Stimulated activated CD4-positive, alpha-beta T cell treated with anti-CD3 and anti-CD28 coated beads, Interleukin-12 subunit alpha, Interleukin-12 subunit beta, amount 100 ng/mL, for 4 hours (primary cell): ENCODE measurements around the gene DCUN1D4.
"Not testable (repeated sequence)": the region's sequence is repeated elsewhere in the genome, so short reads cannot be mapped to it uniquely, and the experiment has no call there.

Experiments
- DNase-seq: peaks from one replicate; pipeline ENCODE4 v3.0.0-alpha.2; 2020

DCUN1D4 gene

GRCh38 chr4:51855751-51856150, 12.8 kb downstream of the DCUN1D4 start:
- no peak for DNase-seq

- no peak for DNase-seq
Measured at GRCh38 chr4:51858605-51859202, 15.8 kb downstream of the DCUN1D4 start.

GRCh38 chr4:51859476-51860031, 16.6 kb downstream of the DCUN1D4 start:
- no peak for DNase-seq

GRCh38 chr4:51862199-51862598, 19.2 kb downstream of the DCUN1D4 start:
- no peak for DNase-seq

- no peak for DNase-seq
Measured at GRCh38 chr4:51862781-51863180, 19.8 kb downstream of the DCUN1D4 start.

- no peak for DNase-seq
Measured at GRCh38 chr4:51865717-51866116, 22.8 kb downstream of the DCUN1D4 start.

- DNase-seq = no peak
Measured at GRCh38 chr4:51866835-51867234, 23.9 kb downstream of the DCUN1D4 start.

- DNase-seq = no peak
Measured at GRCh38 chr4:51867689-51868448, 24.9 kb downstream of the DCUN1D4 start.

- DNase-seq = no peak
Measured at GRCh38 chr4:51868449-51868847, 25.5 kb downstream of the DCUN1D4 start.

- DNase-seq = no peak
Measured at GRCh38 chr4:51870441-51871188, 27.7 kb downstream of the DCUN1D4 start.

- DNase-seq = no peak
Measured at GRCh38 chr4:51872283-51872997, 29.5 kb downstream of the DCUN1D4 start.

GRCh38 chr4:51874551-51874950, 31.6 kb downstream of the DCUN1D4 start:
- DNase-seq = no peak

- DNase-seq = no peak
Measured at GRCh38 chr4:51878431-51878830, 35.5 kb downstream of the DCUN1D4 start.

- no peak for DNase-seq
Measured at GRCh38 chr4:51880016-51880915, 37.3 kb downstream of the DCUN1D4 start.

- DNase-seq = no peak
Measured at GRCh38 chr4:51884055-51884454, 41.1 kb downstream of the DCUN1D4 start.

GRCh38 chr4:51884606-51885005, 41.7 kb downstream of the DCUN1D4 start:
- DNase-seq = no peak

- no peak for DNase-seq
Measured at GRCh38 chr4:51885363-51885762, 42.4 kb downstream of the DCUN1D4 start.

- no peak for DNase-seq
Measured at GRCh38 chr4:51890760-51891159, 47.8 kb downstream of the DCUN1D4 start.

GRCh38 chr4:51893402-51893801, 50.4 kb downstream of the DCUN1D4 start:
- DNase-seq = not testable (repeated sequence)

GRCh38 chr4:51894059-51894645, 51.2 kb downstream of the DCUN1D4 start:
- no peak for DNase-seq

- DNase-seq = no peak
Measured at GRCh38 chr4:51895158-51895557, 52.2 kb downstream of the DCUN1D4 start.
